SK-N-SH treated with all-trans-retinoic acid at 6 μM for 48 hours (cell line): Measurements from ENCODE around the gene PDLIM7.

Experiments used
- CSDC2 ChIP-seq: fragments of 250-450 bp; sonication (Bioruptor Pico); IDR thresholded peaks from 2 replicates; pipeline ENCODE4 v1.5.0; 2020; ENCODE audit warnings: mild to moderate bottlenecking, moderate library complexity
- ZNF8 ChIP-seq: fragments of 450-650 bp; formaldehyde crosslinking; IDR thresholded peaks from 2 replicates; pipeline ENCODE4 v1.5.0; 2020; ENCODE audit warnings: mild to moderate bottlenecking, moderate library complexity

DNA sequence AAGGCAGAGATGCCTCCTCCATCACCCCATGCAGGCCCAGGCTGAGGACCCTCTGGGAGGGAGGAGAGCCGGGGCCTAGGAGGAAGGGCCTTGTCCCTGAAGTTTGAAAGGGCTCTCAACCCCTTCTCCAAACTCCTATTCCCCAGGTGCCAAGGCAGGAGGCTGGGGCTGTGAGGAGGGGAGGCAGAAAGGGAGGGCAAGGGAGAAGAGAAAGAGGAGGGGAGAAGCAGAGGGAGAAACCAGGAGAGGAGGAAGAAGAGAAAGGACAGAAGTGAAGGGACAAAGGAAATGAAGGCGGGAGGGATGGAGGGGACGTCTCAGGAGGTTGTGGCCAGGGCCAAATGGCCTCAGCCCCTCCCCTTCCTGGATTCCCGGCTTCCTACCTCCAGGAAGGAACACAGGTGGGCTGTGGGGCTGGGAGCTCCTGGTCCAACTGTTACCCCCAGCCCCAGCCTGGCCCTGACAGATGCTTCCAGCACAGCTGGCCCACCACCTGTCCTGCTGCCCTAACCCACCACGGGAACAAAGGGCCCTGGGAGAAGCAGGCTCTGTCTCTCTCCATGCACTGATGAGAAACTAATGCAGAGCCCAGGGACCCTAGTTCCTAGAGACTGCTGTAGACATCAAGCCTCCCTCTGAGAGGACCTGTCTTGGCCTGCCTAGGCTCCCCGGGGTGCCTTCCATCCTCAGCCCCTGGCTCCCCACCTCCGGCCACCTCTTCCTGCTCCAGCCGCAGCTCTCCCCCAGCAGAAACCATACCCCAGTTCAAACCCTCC is 27.5 kb downstream of the PDLIM7 start:
- no peak for TF ChIP-seq ZNF8
- no peak for TF ChIP-seq CSDC2 (CRISPR knock-in tag)
